ENCODE measurements around the gene GRIN3B.
"Not testable (repeated sequence)": the region's sequence is repeated elsewhere in the genome, so short reads cannot be mapped to it uniquely, and the experiment has no call there.

The GRIN3B gene, protein sequence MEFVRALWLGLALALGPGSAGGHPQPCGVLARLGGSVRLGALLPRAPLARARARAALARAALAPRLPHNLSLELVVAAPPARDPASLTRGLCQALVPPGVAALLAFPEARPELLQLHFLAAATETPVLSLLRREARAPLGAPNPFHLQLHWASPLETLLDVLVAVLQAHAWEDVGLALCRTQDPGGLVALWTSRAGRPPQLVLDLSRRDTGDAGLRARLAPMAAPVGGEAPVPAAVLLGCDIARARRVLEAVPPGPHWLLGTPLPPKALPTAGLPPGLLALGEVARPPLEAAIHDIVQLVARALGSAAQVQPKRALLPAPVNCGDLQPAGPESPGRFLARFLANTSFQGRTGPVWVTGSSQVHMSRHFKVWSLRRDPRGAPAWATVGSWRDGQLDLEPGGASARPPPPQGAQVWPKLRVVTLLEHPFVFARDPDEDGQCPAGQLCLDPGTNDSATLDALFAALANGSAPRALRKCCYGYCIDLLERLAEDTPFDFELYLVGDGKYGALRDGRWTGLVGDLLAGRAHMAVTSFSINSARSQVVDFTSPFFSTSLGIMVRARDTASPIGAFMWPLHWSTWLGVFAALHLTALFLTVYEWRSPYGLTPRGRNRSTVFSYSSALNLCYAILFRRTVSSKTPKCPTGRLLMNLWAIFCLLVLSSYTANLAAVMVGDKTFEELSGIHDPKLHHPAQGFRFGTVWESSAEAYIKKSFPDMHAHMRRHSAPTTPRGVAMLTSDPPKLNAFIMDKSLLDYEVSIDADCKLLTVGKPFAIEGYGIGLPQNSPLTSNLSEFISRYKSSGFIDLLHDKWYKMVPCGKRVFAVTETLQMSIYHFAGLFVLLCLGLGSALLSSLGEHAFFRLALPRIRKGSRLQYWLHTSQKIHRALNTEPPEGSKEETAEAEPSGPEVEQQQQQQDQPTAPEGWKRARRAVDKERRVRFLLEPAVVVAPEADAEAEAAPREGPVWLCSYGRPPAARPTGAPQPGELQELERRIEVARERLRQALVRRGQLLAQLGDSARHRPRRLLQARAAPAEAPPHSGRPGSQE

DNA sequence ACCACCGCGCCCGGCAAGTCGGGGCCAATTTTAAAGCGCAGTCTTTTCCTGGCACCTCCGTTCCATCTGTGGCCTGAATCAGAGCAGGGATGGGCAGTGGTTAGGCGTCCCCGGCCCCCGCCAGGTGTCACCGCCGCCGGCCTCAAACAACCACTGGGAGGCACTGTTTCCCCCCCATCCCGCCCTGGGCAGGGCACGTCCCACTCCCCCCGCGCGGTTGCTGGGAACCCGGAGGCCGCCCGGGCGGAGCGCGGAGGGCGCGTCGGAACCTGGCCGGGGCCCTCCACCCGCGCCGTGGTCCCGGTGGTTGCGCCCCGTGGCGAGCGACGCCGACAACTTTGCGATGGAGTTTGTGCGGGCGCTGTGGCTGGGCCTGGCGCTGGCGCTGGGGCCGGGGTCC lies at the start of gene GRIN3B:
TSS of gene GRIN3B (plus strand) at position 325 of the 400 bp plus-strand sequence. CDS start at position 344, 19 bp downstream.
- no peak for DNase-seq

DNA sequence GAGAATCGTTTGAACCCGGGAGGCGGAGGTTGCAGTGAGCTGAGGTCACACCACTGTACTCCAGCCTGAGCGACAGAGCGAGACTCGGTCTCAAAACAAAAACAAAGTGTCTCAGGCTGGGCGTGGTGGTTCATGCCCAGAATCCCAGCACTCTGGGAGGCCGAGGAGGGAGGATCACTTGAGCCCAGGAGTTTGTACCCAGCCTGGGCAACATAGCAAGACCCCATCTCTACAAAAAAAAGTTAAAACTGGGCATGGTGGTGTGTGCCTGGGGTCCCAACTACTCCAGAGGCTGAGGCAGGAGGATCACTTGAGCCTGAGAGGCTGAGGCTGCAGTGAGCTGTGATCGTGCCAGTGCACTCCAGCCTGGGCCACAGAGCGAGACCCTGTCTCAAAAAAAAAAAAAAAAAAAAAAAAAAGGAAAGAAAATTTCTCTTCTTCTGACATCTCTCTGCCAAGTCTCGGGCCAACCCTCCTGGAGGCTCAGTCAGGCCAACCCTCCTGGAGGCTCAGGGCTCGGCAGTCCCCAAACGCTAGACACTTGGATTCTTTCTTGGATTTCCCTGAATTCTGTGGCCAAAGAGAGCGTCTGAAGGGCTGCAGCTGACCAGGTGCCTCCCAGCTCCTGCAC lies 48.1 kb upstream of the GRIN3B start:
- DNase-seq: no peak

DNA sequence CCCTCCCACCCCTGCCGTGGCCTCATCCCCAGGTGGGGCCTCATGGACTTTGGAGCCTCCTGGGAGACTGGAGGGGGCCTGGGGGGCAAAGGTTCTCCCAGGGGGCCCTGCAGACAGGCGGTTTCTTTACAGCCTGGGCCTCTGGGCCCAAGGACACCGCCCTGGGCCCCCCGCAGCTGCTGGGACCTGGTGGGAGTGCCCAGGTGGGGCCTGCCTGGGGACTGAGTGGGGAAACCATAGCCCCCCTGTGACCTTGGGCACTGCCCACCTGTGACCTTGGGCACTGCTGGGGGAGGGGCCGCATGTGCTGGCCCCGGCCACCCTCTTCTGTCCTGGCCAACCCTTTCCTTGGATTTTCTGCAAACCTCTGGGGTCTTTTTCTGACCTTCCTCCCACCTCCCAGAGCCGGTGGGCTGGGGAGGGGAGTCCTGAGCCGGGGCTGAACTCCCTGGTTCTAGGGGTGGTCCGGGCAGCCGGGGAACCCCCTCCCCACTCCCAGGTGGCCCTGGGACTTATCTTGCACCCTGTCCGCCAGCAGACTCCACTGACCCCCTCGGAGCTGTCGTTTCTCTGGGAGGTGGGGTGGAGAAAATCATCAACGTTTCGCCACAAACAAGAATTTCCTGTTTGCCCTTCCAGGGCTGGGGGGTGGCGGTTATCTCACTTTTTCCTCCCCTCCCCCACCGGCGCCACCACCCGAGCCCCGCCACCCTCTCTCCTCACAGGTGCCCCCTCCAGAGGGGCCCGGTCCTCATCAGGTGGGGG lies 47.4 kb upstream of the GRIN3B start:
- DNase-seq: no peak

DNA sequence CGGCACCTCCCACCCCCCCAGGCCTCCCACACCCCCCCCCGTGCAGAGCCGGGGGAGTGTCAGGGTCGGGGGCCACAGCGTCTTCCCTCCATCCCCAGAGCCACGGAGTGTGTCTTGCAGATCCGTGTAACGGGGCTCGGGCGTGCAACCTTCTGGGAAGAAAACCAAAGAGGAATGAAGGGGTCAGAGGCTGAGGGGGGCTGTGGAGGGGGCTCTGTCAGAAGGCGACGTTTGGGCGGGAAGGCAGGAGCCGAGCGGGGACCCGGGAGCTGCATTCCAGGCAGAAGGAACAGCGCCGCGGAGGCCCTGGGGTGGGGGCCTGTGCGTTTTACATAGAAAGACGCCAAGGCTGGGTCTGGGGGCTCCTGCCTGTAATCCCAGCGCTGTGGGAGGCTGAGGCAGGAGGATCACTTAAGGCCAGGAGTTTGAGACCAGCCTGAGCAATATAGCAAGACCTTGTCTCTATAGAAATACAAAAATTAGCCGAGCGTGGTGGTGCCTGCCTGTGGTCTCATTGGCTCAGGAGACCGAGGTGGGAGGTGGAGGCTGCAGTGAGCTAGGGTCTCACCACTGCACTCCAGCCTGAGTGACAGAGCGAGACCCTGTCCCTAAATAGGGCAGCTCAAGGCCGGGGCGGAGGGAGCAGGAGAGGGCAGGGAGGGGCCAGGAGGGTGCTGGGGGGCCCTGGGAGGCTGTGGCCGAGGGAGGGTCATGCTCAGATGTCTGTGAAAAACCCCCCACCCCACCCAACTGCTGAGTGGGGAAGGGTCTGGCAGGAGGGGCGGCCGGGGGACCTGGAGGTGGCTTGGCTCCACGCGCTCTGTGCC lies 46.6 kb upstream of the GRIN3B start:
- DNase-seq: no peak

DNA sequence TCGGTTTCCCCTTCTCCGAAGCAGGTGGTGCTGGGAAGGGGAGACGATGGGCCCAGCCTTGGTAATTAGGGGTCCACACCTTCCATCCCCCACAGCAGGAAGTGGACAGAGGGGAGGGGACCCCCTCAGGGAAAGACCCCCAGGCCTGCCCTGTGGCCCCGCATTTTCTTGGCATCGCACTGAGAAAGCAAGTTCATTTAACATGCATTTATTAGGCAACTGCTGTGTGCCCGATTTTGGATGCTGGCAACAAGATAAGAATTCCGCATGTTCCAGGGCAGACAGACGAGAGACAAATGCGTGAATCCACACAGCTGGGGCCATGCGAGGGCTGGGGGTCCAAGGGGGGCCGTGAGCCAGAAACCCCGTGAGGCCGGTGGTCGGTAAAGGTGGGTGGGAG lies 45.9 kb upstream of the GRIN3B start:
- no peak for DNase-seq

DNA sequence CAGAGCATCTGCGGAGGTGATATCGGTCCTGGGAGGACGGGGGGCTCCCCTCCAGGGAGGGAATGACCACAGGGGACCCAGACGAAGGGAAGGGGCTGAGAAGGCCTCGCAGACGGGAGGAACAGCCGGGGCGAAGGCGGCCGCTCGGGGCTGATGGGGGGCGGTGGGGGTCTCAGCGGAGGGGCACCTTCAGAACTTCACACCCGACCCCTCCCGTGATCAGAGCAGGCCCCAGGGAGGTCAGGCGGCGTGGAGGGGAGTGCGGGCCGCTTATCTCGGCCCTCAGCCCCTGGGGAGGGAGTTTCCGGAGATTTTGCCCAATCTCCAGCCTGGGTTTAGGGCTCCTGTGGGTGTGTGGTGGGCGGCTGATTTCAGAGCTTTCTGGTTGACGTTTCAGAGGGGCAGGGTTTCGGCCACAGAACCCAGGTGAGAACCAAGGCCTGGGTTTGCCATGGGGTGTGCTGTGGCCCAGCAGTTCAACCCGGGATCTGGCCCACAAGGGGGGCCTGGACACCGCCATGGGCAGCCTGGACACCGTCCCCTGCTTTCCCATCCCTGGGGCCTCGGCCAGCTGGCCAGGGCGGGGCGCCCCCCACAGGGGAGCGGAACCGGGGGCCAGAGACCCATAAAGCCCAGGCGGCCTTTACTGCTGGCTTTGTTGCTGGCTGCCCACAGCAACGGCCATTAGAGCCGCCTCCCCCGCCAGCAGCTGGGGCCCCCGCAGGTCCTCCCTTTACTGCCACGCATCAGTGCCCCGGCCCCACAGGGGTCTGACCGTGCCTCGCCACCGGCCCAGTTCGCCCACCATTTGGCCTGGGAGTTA lies 45.3 kb upstream of the GRIN3B start:
- DNase-seq: no peak

DNA sequence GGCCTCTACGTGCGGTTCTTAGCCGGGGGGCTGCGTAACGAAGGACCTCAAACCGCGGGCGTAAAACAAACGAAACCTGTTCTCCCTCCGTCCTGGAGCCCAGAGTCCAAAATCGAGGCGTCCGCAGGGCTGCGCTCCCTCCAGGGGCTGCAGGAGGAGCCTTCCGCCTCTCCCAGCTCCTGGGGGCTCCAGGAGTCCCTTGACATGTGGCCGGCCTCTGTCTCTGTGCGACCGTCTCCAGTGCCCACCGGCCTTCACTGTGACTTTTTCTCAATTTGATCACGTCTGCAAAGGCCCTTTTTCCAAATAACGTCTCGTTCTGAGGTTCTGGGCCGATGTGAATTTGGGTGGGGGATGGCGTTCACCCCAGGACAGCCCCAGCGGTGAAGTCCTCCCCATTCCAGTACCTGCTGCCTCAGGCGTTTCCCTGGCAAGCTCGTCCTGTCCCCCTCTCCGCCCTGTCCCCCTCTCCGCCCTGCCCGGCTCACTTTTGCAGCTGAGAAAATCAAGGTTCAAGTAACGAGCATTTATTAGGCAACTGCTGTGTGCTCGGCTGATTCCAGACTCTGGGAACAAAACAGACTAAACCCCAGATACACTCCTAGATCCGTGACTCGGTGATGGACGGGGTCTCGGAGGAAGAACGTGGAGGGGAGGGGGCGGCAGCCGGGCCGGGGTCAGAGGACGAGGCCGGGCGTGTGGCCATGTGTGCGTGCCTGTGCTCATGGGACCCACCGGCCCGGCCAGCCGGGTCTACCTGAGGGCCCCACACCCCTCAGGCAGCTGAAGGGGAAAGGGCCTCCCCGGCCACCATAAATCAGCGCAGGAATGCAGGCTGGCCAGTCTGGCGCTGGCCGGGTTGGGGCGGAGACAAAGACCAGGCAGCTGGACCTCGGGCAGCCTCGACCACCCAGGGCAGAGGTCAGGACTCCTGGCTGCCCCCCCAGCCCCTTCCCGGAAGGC lies 44.1 kb upstream of the GRIN3B start:
- DNase-seq: no peak

DNA sequence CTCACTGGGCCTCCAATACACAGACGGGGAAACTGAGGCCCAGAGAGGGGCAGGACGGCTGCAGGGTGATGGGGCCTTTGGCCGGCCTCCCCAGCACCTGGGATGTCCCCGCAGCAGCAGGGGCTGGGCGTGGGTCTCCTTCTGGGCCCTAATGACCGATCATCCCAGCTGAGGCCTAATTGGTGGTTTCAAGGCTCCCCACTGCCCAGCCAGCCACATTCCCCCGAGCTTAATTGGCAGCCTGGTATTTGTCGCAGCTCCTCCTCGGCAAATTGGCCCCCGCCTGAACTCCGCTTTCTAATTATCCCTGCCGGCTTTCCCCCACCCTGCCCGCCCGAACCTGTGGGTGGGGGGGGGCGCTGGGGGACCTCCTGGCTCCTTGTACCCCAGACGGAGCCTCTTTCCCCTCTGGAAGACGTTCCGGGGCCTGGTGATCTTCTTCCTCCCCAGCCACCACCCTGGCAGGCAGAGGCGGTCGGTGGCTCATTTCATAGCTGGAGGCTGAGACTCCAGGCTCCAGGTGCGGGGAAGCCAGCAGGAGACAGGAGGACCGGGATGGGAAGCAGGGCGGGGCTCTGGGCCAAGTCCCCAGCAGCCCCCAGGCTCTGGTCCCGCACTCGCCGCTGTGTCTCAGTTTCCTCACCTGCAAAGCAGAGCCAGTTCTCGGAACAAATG lies 43.3 kb upstream of the GRIN3B start:
- no peak for DNase-seq

DNA sequence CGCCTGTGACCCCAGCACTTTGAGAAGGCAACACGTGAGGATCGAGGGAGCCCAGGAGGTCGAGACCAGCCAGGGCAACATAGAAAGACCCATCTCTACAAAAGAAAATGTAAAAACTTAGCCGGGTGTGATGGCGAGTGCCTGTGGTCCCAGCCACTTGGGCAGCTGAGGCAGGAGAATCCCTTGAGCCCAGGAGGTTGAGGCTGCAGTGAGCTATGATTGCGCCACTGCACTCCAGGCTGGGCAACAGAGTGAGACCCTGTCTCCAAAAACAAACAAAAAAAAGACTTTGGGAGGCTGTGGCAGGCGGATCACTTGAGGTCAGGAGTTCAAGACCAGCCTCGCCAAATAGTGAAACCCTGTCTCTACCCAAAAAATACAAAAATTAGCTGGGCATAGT lies 42.6 kb upstream of the GRIN3B start:
- DNase-seq: not testable (repeated sequence)

DNA sequence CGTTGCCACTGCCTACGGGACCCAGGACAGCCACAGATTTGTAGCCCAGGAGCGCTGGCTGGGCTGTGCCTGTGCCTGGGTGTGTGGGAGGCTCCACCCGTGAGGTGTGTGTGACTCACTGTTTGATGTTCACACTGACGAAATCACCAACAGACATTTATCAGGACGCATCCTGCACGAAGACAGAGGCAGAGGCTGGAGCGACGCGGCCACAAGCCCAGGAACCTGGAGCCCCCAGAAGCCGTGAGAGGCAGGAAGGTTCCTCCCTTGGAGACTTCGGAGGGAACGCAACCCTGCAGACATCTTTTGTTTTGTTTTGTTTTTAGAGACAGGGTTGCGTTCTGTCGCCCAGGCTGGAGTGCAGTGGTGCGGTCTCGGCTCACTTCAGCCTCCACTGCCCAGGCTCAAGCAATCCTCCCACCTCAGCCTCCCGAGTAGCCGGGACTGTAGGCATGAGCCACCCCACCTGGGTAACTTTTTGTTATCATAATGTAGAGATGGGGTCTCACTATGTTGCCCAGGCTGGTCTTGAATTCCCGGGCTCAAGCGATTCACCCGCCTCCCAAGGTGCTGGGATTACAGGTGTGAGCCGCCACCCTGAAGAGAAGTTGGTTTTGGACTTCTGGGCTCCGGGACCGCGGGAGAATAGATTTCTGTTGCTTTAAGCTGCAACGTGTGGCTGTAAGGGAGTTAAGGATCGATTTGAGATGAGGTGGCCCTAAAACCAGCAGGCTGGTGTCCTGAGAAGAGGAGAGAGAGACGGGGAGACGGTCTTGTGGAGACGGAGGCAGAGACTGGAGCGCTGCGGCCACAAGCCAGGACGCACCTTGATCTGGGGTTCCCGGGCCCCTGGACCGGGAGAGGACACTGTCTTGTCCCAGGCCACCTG lies 41.0 kb upstream of the GRIN3B start:
- no peak for DNase-seq

DNA sequence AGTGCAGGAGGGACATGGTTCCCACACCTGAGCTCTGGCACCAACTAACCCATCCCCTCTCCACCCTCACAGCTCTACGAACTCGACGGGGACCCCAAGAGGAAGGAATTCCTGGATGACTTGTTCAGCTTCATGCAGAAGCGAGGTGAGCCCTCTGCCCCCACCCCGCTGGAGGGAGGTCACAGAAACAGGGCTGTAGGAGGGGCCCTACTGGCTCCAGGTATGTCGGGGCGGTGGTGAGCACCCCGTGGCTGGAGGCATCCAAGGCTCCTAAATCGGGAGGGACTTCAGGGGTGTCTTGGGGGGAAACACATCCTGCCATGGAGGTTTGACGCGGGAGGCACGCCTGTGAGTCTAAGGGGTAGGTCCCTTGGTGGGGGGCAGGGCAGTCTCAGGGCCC lies 40.2 kb upstream of the GRIN3B start:
- DNase-seq: no peak

DNA sequence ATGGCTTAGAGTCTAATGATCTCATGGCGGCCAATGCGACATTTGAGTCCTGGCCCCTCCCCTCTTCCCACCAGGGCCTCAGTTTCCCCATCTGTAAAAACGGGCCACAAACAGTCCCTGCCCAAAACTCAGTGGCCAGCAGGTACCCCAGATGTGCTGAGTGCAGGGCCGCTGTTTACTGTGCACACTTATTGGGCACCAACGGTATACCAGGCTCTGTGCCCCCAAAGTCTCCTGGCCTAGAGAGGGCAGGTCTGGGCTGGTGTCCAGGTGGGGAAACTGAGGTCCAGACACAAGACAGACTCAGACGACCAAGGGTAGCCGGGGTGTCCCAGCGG lies 39.6 kb upstream of the GRIN3B start:
- no peak for DNase-seq

DNA sequence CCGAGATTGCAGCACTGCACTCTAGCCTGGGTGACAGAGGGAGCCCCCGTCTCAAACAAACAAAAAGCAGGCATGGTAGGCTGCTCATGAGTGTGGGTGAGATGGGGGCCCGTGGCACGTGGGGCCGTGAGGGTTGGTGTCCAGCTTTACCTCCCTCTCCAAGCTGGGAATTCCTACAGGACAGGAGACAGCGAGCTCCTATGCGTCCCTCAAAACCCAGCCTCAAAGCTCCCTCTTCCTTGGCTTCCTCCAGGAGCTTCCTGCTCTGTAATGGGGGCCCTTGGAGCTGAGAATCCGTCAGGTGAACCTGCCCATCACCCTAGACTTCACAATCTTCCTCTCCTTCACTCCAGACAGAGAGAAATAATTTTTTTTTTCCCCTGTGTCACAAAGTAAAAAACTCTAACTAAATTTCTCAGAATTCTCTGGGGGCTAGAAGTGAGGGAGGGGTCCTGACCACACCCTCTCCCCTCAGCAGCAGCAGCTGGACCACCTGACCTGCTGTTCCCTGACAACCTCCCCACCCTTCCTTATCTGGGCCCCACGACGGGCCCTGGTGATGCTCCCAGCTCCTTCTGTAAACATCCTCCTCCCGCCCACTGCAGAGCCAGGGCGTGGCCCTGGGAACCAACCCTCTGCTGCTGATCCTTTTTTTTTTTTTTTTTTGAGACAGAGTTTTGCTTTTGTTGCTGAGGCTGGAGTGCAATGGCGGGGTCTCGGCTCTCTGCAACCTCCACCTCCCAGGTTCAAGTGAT lies 38.2 kb upstream of the GRIN3B start:
- DNase-seq: no peak

DNA sequence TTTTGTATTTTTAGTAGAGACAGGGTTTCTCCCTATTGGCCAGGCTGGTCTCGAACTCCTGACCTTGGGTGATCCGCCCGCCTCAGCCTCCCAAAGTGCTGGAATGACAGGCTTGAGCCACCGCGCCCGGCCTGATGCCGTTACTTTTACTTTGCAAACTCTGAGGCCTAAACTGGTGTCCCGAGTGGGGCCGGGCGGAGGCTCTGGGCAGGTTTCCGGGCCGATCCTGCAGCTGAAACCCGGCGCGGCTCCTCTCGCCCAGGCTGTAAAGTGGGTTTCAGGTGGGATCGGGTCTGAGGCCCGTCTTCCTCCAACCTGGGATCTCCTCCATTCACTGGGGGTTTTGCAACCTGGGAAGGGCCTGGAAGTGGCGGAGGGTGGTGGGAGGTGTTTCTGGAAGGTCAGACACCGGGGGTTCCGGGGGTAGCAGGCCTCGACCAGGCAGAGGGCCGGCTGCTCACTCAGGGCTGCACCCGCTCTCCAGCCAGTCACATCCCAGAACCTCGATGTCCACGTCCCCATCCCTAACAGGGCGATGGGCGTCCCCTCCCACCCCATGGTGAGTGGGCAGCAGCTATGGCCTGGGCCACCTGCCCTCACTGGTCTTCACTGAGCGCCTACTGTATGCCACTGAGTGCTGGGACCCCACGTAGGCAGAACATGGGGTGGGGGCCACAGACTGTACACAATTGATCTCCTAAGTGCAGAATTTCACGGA lies 37.4 kb upstream of the GRIN3B start:
- no peak for DNase-seq

DNA sequence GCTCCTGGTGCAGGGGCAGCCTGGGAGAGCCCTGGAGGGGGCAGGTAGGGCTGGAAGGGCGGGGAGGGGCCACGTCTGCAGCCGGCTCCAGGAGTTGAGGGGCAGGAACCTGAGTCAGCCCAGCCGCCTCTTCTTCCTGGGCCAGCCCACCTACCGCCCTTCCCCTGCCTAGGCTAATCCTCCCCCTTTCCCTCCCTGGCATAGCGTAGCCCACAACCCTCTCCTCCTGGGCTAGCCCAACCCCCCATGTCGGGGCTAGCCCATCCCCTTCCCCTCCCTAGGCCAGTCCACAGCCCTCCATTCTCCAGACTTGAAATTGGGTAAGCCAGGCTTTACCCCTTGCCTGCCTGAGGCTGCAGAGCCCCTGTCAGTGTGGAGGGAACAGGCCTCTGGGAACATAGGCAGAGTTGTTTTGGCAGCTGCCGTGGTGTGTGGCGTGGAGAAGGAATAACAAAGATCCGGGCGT lies 36.7 kb upstream of the GRIN3B start:
- DNase-seq: no peak

DNA sequence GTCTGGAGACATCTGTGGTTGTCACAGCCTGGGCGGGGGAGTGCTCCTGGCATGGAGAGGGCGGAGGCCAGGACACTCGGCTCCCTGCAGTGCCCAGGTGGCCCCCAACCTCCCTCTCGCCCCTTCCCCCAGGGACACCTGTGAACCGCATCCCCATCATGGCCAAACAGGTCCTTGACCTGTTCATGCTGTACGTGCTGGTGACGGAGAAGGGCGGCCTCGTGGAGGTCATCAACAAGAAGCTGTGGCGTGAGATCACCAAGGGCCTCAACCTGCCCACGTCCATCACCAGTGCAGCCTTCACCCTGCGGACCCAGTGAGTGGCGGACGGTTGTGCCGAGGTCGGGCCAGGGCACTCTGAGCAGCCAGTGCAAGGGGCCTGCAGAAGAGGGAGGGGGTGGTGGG lies 36.1 kb upstream of the GRIN3B start:
- no peak for DNase-seq
